HG03175 (cell line): ENCODE results near the gene CR1.
"Not testable (repeated sequence)": the region's sequence is repeated elsewhere in the genome, so short reads cannot be mapped to it uniquely, and the experiment has no call there.

Source experiments
- ATAC-seq: cut with Tn5 transposase; IDR thresholded peaks from one replicate; pipeline ENCODE4 v1.9.1; 2021; ENCODE audit warnings: mild to moderate bottlenecking, moderate library complexity; ENCODE audit not compliant: unreplicated experiment

Gene CR1

GRCh38 chr1:207495801-207496792 is at the start of gene CR1:
CR1 (plus strand) TSS chr1:207496157; CDS start chr1:207496268, 111 bp downstream.
- ATAC-seq = peak; percentile 45

- no peak for ATAC-seq
These were observed 42.3 kb upstream of the CR1 start for GRCh38 chr1:207453710-207454045.

- peak; percentile 86 for ATAC-seq
These were observed 41.7 kb upstream of the CR1 start, which contains the start of gene CR2 for GRCh38 chr1:207454046-207454964. CR2 (plus strand) TSS chr1:207454328; CDS start chr1:207454419, 91 bp downstream.

DNA sequence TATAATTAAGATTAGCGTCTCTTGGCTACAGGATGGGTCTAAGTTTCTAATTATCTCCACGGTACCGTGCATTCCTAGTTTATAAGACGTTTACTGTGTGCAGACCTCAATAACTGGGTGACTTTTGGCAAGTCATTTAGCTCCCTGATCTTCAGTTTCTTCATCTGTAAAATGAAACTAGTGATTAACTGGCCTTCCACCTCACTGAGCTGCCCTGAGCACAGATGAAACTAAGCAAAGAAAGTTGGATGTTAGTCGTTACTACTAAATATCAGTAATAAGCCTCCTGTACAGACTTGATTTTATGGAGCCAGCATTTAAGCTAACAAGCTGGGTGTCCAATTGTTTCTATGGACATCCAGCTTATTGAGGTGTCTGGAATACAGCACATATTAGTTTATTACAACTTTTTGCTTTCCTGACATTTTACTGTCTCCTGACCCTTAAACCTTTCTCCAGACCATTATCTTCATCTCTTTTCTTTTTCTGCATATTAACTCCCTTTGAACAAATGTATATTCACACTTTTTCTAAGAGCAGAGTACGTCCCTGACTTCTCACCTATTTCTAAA is 40.7 kb upstream of the CR1 start:
- ATAC-seq = no peak

DNA sequence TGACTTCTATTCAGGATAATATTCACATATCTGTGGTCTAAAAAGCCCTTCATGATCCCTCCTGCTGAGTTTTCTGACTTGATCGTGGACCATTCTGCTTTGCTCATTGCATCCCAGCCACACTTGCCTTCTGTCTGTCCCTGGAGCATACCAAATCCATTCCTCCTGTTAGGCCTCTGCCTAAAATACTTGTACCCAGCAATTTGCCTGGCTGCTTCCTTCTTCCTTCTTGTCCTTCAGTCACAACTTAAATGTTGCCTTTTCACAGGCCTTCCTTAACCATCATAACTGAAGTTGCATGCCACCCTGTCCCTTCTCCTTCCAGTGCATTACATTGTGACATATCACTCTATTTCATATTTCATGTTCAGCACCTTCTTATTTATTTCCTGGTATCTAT is 37.5 kb upstream of the CR1 start:
- no peak for ATAC-seq

GRCh38 chr1:207459008-207459407 is 36.9 kb upstream of the CR1 start:
- ATAC-seq = no peak

DNA sequence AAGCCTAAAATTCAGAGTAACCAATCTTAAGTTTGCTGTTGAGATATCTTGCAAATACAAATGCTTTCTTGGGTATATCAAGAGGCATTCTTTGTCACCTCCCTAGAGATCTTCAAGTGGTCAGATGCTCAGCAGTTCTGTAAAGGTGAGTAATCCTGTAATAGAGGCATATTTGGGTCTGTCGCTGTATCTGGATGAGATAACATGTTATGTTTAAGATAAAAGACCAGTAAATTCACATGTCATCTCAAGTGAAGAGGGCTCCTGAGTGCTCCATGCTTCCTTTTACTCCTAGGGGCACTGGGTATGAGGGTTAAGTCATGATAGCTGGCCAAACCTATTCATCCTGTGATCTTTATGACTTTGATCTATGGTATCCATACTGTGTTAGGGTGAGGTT is 34.3 kb upstream of the CR1 start:
- no peak for ATAC-seq

GRCh38 chr1:207462535-207462934 is 33.4 kb upstream of the CR1 start:
- no peak for ATAC-seq

- ATAC-seq = no peak
These were observed 32.9 kb upstream of the CR1 start for GRCh38 chr1:207463021-207463420.

DNA sequence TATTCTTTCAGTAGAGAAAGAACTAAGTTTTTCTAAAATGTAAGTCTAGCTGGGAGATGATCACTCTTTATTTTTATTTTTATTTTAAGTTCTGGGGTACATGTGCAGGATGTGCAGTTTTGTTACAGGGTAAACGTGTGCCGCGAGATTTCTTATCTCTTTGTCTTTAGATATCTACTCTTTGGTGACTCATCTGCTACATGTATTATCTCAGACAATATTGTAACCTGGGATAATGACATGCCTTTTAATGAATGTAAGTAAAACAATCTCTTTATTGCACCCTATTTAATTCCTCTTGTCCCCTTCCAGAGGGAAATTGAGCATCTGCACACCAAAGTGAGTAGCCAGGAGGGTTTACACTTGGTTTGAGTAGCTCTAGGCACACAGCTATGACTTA is 32.4 kb upstream of the CR1 start:
- no peak for ATAC-seq

GRCh38 chr1:207470927-207471326 is 25.0 kb upstream of the CR1 start:
- no peak for ATAC-seq

DNA sequence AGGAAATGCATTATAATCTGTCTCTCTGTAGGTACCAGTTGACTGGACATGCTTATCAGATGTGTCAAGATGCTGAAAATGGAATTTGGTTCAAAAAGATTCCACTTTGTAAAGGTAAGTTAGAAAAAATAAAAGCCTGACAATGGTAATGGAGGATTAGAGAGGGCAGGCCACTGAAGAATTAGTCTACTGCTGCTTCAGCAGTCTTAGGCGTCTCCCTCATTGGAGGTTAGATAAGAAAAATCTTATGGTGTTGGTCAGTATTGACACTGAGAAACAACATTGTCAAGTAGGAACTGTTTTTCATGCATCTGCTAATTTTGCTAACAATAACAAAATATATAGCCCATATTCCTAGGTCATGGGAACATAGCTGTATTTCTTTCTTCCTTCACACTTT is 21.7 kb upstream of the CR1 start:
- ATAC-seq = no peak

GRCh38 chr1:207486198-207486597 is 9.8 kb upstream of the CR1 start:
- ATAC-seq = no peak

- no peak for ATAC-seq
These were observed 8.3 kb upstream of the CR1 start for GRCh38 chr1:207487636-207488035.

- ATAC-seq = no peak
These were observed 2.7 kb upstream of the CR1 start for GRCh38 chr1:207493212-207493611.

DNA sequence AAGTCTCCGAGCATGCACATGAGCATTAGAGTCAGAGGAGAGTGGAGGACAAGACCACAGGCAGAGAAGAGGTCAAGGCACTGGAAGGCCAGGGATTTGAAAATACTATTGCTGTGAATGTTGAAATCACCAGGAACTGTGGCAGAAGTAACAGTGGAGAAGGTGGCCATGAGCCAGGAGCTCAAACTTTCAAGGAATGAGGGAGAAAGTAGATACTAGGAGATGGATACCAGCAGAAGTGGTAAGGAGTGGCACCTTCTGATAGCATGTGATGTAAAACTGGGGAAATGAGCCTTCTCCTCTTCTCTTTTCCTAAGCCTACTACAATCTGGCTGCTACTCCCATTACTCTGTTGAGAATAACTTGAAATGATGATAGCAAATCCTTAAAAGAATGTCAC is 1.8 kb upstream of the CR1 start:
- ATAC-seq = no peak

DNA sequence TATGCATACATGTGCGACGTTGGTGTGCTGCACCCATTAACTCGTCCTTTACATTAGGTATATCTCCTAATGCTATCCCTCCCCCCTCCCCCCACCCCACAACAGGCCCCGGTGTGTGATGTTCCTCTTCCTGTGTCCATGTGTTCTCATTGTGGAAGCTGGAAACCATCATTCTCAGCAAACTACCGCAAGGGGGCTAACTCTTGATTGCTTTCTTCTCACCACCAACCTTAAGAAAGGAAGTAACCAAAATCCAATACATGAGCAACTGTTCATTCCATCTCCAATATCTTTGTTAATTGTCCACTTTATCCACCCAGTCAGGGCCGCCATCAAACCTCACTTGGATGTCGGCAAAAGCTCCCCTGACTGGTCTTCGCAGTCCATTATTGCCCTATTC is 676 bp upstream of the CR1 start:
- not testable (repeated sequence) for ATAC-seq

- ATAC-seq = no peak
These were observed 2.0 kb downstream of the CR1 start for GRCh38 chr1:207497941-207498340.

GRCh38 chr1:207499573-207499972 is 3.6 kb downstream of the CR1 start:
- peak; percentile 39 for ATAC-seq

DNA sequence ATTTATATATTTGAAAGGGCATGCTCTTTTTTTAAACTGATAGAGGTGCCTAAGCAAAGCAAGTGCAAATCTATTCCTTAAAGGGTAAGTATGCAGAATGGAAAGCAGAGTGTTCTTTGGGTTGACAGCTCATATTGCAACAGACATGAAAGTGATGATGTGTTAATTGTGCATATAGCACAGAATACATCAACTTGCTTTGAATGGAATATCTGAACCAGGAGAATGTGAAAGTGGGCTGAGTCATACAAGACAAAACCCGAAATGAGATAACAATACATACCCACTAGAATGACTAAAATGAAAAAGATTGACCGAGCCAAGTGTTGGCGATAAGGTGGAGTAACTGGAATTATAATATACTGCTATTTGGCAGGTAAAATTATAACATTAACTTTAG is 4.3 kb downstream of the CR1 start:
- ATAC-seq = no peak

DNA sequence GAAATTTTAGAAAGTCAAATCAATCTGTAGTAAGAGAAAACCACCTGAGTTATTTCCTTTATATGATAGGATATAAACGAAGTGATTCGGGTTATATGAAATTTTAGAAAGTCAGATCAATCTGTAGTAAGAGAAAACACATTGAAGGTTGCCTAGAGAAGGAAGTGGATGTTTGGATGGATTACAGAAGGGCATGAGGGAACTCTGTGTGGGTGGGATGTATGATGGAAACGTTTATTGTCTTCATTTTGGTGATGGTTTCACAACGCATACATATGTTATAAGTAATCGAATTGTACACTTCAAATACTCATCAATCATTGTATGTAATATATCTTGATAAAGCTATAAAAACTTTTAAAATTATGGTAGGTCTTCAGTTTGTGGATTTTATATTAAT is 5.1 kb downstream of the CR1 start:
- ATAC-seq = no peak
